NCI-H774 (cell line): ENCODE measurements around the gene DUSP22.

Experiments
- DNase-seq: peaks from one replicate; lab custom pipeline; 2025; lab: John Stamatoyannopoulos, UW

DUSP22 gene

DNA sequence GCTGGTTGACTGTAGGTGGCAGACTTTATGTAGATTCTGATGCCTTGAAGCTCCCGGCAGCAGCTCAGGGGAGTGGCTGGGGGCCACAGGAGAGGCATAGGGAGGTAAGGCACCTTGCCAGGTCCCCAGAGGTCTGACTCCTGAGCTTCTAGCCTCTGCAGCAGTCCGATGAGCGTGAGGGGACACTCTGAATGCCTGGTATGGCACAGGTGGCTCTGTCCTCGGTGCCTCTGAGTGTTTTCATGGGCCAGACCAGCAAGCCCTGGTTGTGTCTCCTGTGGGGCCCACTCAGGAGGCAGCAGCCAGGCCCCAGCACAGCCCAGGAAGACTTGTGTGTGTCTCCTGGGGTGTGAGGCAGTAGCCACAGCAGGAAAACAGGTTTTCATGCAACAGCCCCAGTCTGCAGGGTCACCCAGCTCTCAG, 59.6 kb downstream of the DUSP22 start:
- no peak for DNase-seq

DNA sequence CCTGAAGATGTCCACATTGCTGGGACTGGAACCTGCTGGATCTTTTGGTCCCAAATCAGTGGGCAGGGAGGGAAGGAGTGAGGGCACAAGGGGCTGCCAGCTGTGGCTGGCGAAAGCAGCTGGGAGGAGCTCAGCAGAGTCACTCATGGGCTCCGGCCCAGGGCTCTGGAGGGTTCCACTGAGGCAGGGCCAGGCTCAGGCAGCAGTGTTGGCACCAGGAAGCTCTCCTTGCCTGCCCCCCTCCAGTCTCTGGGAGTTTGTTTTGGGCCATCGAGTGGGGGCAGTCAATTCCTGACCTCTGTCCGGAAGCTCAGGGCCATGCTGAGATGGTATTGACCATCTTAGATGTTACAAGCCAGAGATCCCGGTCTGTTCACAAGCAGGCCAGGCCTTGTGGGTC, 60.2 kb downstream of the DUSP22 start:
- no peak for DNase-seq

DNA sequence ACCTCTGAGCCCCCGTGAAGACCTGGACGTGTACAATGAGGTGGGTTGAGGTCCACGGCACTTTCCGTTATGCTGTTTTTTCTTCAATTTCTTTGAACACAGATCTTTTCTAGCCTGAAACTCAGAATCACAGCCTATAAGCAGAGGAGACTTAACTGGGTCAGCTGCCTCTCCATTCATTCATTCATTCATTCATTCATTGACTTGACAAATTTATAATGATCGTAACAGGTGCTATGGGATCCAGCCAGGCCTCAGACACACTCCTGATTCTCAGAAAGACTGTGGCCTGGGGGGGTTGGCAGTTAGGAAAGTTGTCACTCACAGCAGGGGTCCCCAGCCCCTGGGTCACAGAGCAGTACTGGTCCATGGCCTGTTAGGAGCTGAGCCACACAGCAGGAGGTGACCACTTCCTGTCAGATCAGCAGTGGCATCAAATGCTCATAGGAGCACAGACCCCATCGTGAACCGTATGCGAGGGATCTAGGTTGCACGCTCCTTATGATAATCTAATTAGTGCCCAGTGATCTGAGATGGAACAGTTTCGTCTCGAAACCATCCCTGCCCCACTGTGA, 60.7 kb downstream of the DUSP22 start:
- DNase-seq: no peak

DNA sequence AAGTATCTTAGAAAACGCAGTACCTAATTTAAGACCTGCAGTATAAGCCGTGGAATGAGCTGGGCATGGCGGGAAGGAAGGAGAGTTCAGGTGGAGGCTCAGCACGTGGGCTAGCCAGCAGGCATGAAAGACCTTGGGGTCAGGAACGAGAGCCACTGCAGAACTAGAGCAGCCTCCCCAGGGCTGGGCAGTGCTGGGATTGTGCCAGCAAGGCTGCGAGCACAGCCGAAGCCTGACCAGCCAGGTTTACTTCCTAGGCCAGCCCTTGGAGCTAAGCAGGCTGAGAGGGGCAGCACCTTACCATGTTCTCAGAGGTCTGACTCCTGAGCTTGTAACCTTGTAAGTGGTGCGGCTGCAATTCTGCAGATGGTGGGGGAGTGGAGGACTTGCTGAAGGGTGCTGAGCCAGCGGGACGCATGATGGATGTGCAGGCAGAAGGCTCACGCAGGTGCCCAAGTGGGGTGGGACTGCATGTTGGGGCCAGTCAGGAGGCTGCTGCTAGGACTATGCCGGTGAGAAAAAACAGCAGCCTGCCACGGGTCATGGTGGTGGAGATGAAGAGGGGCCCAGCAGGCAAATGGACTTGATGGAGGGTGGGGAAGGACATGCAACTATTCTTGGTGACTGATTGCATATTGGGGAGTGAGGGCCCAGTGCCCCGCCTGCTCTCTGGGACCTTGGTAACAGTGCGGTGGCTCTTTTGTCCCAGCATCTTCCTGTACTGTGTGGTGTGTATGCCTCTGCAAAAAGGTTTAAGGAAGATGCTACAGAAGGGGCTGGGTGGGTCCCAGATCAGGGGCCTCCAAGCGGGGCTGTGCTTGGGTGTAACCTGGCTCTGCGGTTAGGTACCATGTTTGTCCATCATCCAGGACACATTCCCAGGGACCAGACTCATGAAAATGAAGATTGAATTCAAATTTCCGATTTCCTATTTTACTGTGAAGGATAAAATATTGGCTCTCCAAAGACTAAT, 61.6 kb downstream of the DUSP22 start:
- DNase-seq: no peak

DNA sequence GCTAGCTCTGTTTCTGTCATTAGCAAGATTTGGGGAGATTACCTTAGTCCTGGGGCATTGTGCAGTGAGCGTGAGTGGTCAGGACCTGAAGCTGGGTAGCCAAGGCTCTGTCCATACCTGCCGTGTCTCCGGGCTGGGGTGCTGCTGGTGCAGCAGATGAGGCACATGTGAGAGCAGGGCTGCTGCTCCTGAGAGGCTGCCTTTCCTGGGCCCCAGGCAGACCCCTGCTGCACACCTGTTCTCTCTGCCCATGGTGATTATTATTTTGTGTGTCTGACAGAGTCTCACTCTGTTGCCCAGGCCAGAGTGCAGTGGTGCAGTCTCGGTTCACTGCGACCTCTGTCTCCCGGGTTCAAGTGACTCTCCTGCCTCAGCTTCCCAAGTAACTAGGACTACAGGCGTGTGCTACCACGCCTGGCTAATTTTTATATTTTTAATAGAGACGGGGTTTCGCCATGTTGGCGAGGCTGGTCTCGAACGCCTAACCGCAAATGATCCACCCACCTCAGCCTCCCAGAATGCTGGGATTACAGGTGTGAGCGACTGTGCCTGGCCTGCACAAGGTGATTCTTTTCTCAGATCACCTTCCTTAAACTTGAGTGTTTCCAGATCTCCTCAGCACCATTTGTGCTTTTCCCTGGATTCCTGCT, 62.5 kb downstream of the DUSP22 start:
- no peak for DNase-seq

DNA sequence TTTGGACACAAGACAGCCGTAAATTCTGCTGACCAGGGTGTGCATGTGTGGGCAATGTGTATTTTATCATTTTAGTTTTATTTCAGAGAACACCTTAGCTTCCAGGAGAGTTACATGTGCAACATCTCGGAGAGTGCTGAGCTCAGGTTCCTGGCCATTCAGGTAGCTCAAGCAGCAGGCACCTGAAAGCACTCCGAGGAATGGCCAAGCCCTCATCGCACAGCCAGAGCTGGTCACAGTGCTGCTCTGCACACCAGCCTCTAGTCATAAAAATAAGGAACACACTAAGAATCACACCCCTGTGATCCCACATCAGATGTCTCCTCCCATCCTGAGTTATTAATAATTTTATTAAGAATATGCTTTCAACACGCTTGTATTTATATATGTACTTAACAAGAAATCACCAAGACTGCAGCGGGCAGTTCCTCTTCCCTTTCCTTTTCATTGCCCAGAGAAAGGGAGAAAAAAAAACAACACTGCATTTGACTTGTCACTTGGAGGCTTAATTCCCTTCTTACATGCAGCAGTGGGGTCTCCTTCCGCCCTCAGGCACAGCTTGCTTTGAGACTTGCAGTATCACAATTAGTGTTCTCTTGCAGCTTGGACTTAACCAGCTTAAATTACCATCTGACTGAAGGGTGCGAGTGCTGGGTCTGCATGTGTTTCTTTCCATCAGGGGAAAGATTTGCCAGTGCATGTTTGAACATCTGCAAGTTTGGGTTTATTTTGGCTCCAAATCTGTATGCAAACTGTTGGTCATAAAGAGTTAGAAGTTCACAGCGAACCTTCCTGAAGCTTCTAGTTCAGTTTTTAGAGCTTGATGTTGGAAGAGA, 63.3 kb downstream of the DUSP22 start:
- DNase-seq: no peak

DNA sequence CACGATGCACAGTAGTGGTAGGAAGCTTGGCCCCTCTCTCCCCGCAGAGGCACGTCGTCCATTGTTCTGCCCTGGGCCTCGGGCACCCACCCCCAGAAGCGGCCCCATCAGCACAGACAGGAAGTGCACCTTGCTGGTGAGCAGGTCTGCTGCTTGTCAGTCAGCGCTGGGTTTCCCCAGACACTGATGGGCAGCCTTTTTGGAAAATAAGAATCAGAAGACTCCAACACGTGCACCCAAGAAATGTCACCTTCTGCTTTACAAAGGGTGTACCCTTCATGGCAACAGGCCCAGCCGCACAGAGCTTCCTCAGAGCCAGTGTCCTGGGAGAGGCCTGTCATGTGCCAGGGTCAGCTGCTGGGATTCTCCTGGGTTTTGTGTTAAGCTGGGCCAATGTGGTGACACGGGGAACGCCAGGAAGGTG, 64.6 kb downstream of the DUSP22 start:
- no peak for DNase-seq

DNA sequence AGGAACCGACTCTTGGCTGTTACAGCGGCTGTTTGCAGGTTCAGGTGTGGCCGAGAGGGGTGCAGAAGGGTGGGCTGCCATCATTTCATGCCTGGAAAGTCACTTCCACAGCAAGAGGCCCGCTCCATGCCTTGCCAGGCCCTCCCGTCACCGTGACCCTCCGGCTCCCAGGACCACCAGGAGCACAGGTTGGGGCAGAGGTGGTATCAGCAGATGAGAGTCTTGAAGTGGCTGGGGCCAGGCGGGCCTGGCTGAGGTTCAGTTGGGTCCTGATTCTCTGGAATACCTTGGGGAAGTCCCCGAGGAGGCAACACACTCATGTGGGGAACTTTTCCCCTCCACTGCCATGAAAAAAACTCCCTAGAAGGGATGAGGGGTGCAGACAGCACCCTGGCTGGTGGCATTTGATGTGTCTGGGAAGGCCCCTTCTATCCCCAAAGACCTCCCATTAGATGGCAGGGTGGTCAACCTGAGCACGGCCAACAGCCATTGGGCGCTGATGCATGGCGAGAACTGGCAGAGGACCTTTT, 65.0 kb downstream of the DUSP22 start:
- DNase-seq: no peak

DNA sequence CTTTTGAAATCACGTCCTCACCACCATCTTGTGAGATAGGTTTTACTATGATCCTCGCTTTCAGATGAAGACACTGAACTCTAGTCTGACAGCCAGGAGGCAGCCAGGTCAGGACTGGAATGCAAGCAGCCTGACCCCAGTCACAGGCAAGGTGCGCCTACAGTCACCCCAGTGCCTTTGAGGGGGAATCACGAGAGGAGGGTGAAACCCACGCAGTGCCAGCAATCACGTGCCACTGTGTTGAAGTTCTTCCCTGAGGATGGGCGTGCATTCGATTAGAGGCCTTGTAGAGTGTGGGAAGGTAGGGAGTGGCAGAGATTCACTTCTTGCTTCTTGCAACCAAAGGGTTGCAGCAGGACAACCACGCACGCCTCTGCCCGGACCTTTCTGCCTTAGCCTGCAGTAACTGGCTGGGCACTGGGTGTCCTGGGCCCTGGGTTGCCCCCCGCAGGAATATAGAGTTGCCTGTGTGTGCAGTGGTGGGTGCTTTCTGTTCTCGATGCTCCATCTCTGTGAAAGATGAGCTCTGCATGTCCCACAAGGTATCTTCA, 65.6 kb downstream of the DUSP22 start:
- no peak for DNase-seq

DNA sequence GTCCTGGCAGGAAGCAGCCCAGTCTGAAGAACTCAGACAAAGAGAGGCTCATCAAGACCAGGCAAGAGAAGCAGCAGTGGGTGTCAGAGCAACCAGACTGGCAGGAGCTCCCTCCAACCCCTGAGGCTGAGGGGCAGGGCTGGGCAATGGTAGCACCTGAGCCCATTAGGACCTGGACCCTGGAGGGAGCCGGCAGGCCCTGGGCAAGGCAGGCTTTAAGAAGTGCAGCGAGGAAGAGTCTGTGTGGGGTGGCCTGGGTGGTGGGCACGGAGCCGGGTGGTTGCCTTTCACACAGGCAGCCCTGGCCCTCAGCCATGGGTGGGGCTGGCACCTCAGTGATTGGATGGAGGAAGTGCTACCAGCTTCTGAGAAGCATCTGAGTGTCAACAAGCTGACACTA, 66.1 kb downstream of the DUSP22 start:
- DNase-seq: no peak

DNA sequence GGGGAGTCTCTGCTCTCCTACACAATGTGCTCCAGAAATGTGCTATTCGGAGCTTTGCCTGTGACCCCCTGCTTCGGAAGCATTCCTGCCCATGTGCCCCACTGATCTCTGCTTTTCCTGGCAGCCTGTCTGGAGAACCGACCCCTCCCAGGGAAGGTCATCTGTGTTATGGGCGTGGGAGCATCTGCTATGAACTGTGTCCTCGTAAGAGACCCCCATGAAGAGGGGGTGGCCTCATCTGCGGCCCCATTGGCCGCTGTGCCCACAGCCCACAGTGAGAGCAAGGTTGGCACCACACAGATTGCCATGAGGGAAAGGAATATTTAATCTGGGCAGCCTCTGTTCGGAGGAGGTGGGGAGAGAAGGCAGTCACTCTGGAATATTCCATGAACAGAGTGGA, 66.6 kb downstream of the DUSP22 start:
- DNase-seq: no peak

DNA sequence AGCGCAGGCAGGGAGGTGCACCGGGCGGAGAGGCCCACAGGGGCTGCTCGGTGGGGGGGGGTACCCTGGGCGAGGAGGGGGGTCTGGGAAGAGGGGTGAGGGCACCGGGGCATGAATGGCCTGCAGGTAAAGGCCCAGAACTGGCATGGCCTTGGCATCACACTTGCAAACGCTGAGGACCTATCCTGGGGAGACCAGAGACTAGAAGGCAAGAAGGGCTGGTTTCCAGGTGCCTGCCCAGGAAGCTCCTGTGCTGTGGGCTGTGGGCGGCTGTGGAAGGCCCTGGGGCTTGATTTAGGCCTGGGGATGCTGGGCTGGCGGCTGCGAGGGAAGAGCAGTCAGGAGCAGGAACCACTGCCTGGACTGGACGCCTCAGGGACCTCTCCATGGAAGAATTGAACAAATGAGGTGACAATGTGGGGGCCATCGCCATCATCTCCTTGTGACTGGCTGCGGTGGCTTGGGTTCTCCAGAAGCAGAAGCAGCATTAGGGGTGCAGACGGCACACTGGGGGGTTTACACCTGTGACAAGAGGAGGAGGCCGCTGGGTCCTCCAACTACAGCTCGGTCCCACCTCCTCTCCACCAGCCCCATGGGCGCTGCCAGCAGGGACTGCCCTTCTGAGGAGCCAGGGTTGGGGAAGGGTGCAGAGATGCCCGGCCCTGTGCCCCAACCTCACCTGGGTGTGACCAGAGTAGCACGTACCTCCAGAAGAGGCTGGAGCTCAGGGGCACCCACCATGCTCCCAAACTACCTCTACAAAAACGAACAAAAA, 67.2 kb downstream of the DUSP22 start:
- no peak for DNase-seq

DNA sequence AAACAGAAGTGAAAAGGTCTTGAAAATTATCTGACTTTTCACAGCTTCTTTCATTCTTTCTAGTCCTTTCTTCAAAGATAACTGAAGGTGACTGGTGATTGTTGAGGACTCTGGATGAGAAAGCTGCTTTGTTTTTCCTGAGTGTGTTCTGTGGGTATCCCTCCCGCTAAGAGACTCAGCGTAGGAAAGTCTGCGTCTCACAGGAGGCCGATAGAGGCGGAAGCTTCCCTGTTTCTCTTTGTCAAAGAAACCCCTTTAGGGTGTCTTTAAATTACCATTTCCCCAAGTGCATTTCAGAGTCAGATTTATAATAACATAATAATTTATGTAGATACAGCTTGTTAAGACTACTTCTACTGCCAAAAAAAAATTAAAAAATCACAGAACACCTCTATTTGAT, 68.1 kb downstream of the DUSP22 start:
- DNase-seq: no peak

DNA sequence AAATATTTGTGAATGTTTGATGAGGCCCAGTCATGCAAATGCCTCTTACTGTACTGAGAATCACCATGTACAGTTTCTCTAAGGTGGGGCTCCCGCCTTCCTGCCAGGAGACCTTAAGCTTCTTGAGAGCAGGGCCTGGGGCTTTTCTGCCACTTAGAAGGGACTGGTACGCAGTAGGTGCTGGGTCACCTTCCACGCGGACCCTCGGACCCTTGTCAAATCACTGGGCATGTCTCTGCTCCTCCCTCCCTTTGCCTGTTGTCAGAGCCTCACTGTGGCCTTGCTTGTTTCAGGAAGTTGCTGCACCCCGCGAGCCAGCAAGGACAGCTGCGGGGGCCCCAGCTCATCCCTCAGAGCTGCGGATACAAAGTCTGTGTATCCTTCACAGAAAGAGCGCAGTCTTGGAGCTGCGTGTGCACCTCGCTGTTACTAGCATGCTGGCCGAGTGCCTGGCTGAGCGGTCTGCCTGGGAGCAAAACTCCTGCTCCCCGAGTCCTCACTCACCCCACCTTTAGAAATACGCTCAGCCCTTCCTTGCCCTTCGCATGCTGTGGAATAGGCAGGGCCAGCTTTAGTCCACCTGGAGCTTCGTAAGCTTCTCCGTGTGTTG, 68.6 kb downstream of the DUSP22 start:
- no peak for DNase-seq

DNA sequence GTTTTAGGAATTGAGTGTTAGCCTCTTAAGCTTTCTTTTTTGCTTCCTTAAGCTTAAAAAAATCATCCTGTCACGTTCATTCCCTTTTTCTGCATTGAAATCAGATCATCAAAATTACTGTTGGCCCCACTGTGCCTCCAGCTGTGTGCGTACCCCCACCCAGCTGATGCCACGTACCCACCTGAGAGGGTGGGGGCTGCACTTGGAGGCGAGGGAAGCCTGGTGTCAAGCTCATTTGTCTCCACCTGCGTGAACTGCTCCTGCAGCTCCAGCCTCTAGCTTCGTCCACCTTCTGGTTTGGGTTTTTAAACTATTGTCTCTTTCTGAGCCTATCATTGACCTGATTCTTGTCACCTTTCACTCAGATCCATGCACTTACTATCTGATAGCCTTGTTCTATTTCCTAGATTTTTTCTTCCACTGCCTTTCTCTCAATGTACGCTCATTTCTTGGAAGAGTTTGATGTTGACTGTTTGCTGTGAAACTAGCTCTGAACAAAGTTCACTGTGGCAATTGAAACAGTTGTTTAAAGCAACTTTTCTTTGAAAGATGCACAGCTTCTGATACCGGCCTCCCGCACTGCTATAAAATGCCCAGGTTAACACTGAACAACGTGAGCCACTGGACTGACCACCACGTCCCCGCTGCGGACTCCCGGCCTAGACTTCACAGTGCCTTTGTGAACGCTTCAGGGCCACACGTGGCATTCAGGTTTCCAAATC, 69.3 kb downstream of the DUSP22 start:
- DNase-seq: no peak

DNA sequence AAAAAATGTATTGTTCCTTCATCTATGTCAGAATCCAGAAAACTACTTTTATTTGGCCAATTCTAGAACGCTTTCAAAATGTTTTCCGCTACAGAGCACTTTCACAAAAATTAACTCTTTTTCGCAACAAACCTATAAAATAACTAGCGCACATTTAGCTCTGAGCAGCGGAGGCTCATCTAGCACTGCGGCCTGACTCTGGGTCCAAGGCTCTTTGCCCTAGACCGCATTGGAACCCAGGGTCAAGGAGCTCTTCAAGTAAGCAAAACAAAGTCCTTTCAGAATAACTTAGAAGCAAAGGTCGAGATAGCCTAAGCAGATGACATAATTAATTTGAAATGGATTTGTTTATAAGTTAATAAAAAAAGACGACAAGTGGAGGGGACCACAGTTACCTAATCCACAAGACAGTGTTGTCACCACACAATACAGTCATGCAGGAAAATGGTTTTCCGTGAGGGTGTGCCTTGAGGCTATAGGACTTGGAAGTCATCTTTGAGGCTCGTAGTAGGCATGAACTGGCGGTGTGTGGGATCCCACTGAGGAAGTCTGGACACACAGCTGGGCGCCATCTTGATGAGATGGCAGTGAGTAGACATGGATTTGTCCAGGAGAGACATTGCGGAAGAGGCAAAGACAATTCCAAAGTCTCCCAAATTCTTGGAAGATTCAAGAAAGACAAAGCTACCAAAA, 70.1 kb downstream of the DUSP22 start:
- DNase-seq: no peak

DNA sequence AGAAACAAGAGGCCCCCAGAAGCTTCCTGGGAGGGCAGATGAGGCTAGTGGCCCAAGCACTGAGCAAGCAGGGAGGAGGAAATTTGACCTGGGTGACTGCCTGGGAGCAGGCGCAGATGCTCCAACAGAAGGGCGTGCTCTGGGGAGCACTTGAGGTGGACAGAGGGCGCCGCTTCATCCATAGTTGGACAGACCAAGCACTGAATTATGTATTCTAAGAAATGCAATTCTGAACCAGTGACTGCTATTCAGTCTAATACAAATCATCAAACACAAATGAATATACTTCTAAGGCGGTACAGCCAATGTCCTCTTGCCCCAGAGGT, 70.6 kb downstream of the DUSP22 start:
- DNase-seq: no peak

DNA sequence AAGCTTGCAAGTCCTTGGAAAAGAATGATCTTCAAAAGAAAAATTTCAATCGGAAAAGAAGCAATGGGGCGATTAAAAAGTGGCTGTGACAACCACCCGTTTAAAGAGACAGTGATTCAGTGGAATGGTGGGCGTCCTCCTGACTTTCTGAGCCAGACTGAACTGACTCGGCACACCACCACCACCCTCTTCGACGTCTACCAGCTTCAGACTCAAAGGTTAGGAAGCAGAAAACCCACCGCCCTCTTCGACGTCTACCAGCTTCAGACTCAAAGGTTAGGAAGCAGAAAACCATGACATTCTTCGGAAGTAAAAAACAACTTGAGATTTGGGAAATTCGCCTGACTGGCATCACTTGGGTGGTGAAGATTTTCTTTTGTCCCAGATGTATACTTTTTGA, 71.0 kb downstream of the DUSP22 start:
- DNase-seq: no peak

DNA sequence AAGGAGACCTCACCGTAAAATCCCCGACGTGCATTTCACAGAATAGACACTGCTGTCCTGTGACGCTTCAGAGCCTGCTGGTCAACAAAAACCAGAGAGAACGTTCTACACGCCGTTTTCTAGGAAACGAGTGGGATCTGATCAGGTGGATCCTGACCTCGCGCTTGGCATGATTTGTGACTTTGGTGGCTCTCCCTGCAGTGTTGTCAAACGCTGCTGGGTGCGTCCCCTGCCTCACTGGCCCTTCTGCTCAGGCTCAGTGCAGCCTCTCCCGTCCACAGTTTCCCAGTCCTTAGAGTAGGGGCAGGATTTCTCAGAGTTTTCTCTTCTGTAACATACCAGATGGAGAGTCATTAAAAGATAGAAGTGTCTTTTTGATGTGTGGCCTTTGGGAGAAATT, 71.6 kb downstream of the DUSP22 start:
- DNase-seq: no peak
